SK-N-SH (cell line): ENCODE results near the gene EEIG1. TPM values are rescaled to one million over a fixed set of nuclear protein-coding genes. Genes with fewer than 3 reads are reported as not detected.

Experiments
- CTCF ChIA-PET: fragments of 300-600, 350-600 bp; formaldehyde crosslinking; extraction: SDS; loops from one replicate; lab custom pipeline; 2021; lab: Yijun Ruan, JAX
- POLR2A ChIA-PET: fragments of 350-600 bp; sonication (Branson Sonifier 250); formaldehyde crosslinking; extraction: SDS; loops from one replicate; lab custom pipeline; 2020; ENCODE audit warnings: antibody characterized with exemption, inconsistent platforms; lab: Yijun Ruan, JAX
- DNase-seq: peaks from one replicate; pipeline ENCODE4 v3.0.0; 2012
- H2AFZ ChIP-seq: fragments of 200-600 bp; sonication (generic); 2 replicates; pipeline ENCODE4 v1.8.1; 2016; ENCODE audit warnings: antibody characterized with exemption, mild to moderate bottlenecking, low read depth
- H3F3A ChIP-seq: fragments of 200-600 bp; sonication (generic); replicated peaks from 2 replicates; pipeline ENCODE3; 2016; ENCODE audit warnings: antibody characterized with exemption, mild to moderate bottlenecking; ENCODE audit not compliant: insufficient read depth
- H3K27ac ChIP-seq, 2 experiments: fragments of 200-500 bp in 1 of 2; fragments of 200-600 bp in 1 of 2; sonication (Bioruptor generic) in 1 of 2; sonication (generic), shearing (Covaris generic) in 1 of 2; 2 replicates each; pipeline versions ENCODE4 v1.5.1 to v1.6.1; 2014 to 2016; ENCODE audit warnings: low read depth in 2 of 2, inconsistent platforms in 1 of 2, low read length in 1 of 2, mild to moderate bottlenecking in 1 of 2, mixed read lengths in 1 of 2
- H3K27me3 ChIP-seq: fragments of 200-600 bp; sonication (generic), shearing (Covaris generic); 2 replicates; pipeline ENCODE4 v1.6.1; 2016; ENCODE audit warnings: mixed run types; ENCODE audit not compliant: insufficient read depth
- H3K36me3 ChIP-seq, 2 experiments: fragments of 200-500 bp in 1 of 2; fragments of 200-600 bp in 1 of 2; sonication (Bioruptor generic) in 1 of 2; sonication (generic) in 1 of 2; replicated peaks in 1 of 2; 2 replicates each; pipeline versions ENCODE3 to v1.5.1; 2014 to 2016; ENCODE audit warnings: low read length in 1 of 2, mild to moderate bottlenecking in 1 of 2; ENCODE audit not compliant: insufficient read depth in 2 of 2, control insufficient read depth in 1 of 2
- H3K4me1 ChIP-seq, 2 experiments: fragments of 200-500 bp in 1 of 2; fragments of 200-600 bp in 1 of 2; sonication (Bioruptor generic) in 1 of 2; sonication (generic), shearing (Covaris generic) in 1 of 2; 2 replicates each; pipeline versions ENCODE4 v1.5.1 to v1.6.1; 2014 to 2016; ENCODE audit warnings: low read depth in 1 of 2, low read length in 1 of 2, mixed run types in 1 of 2; ENCODE audit not compliant: insufficient read depth in 2 of 2, control insufficient read depth in 1 of 2
- H3K4me2 ChIP-seq: fragments of 200-600 bp; sonication (generic), shearing (Covaris generic); 2 replicates; pipeline ENCODE4 v1.6.1; 2017; ENCODE audit warnings: mixed run types
- H3K4me3 ChIP-seq, 2 experiments: fragments of 200-500 bp in 1 of 2; fragments of 200-600 bp in 1 of 2; sonication (Bioruptor generic) in 1 of 2; sonication (generic), shearing (Covaris generic) in 1 of 2; 2 replicates each; pipeline versions ENCODE4 v1.5.1 to v1.8.1; 2014 to 2016; ENCODE audit warnings: low read depth in 2 of 2, inconsistent platforms in 1 of 2, low read length in 1 of 2, mild to moderate bottlenecking in 1 of 2, mixed read lengths in 1 of 2, moderate library complexity in 1 of 2
- H3K79me2 ChIP-seq: fragments of 200-600 bp; sonication (generic); 2 replicates; pipeline ENCODE4 v1.8.1; 2017; ENCODE audit warnings: mild to moderate bottlenecking; ENCODE audit not compliant: insufficient read depth
- H3K9ac ChIP-seq: fragments of 200-600 bp; sonication (generic); 2 replicates; pipeline ENCODE4 v1.6.1; 2017; ENCODE audit warnings: mixed run types
- H3K9me2 ChIP-seq: fragments of 200-600 bp; sonication (generic); 2 replicates; pipeline ENCODE4 v1.6.1; 2017; ENCODE audit warnings: mixed run types
- H3K9me3 ChIP-seq: fragments of 200-600 bp; sonication (generic); 2 replicates; pipeline ENCODE4 v1.6.1; 2017; ENCODE audit warnings: mixed run types, mild to moderate bottlenecking, moderate library complexity
- H4K20me1 ChIP-seq: fragments of 200-600 bp; sonication (generic); 2 replicates; pipeline ENCODE4 v1.6.1; 2017; ENCODE audit warnings: mild to moderate bottlenecking, mixed run types; ENCODE audit not compliant: insufficient read depth
- CHD2 ChIP-seq: fragments of 150-350 bp; IDR thresholded peaks from 2 replicates; pipeline ENCODE4 v1.6.1; 2018; ENCODE audit warnings: low read length; ENCODE audit not compliant: partially characterized antibody
- ELF1 ChIP-seq: IDR thresholded peaks from 2 replicates; pipeline ENCODE4 v1.4.0; 2012
- EZH2phosphoT487 ChIP-seq: fragments of 200-600 bp; sonication (generic); IDR thresholded peaks from 2 replicates; pipeline ENCODE4 v1.6.1; 2017; ENCODE audit warnings: low read depth, mixed run types, mild to moderate bottlenecking, antibody characterized with exemption, moderate library complexity, borderline replicate concordance
- FOSL2 ChIP-seq: IDR thresholded peaks from 2 replicates; pipeline ENCODE4 v1.4.0; 2012; ENCODE audit warnings: low read depth, mild to moderate bottlenecking, moderate library complexity, borderline replicate concordance
- FOXM1 ChIP-seq: IDR thresholded peaks from 2 replicates; pipeline ENCODE4 v1.4.0; 2012; ENCODE audit warnings: low read depth, mild to moderate bottlenecking
- GABPA ChIP-seq: IDR thresholded peaks from 2 replicates; pipeline ENCODE4 v1.4.0; 2012; ENCODE audit warnings: low read depth, mild to moderate bottlenecking
- GATA2 ChIP-seq: sonication (generic); formaldehyde crosslinking; IDR thresholded peaks from 2 replicates; pipeline ENCODE4 v1.5.0; 2020; ENCODE audit warnings: mild to moderate bottlenecking, missing genetic modification reagents
- MXI1 ChIP-seq: IDR thresholded peaks from 2 replicates; pipeline ENCODE4 v1.6.1; 2012; ENCODE audit warnings: mild to moderate bottlenecking, low read depth, low read length, improper control_type of control experiment
- NFIC ChIP-seq: IDR thresholded peaks from 2 replicates; pipeline ENCODE4 v1.4.0; 2012; ENCODE audit warnings: borderline replicate concordance
- NRF1 ChIP-seq: IDR thresholded peaks from 2 replicates; pipeline ENCODE4 v1.6.1; 2012; ENCODE audit warnings: low read depth, mild to moderate bottlenecking, low read length
- RCOR1 ChIP-seq: fragments of 150-350 bp; IDR thresholded peaks from 2 replicates; pipeline ENCODE4 v1.6.1; 2017; ENCODE audit warnings: antibody characterized with exemption, low read length
- RXRA ChIP-seq: IDR thresholded peaks from 2 replicates; pipeline ENCODE4 v1.4.0; 2012; ENCODE audit warnings: low read depth, mild to moderate bottlenecking, borderline replicate concordance
- SIN3A ChIP-seq: IDR thresholded peaks from 2 replicates; pipeline ENCODE4 v1.6.1; 2012; ENCODE audit warnings: low read depth, mild to moderate bottlenecking, low read length, moderate library complexity, borderline replicate concordance
- TCF12 ChIP-seq: IDR thresholded peaks from 2 replicates; pipeline ENCODE4 v1.4.0; 2012
- WGBS: methylation state at CpG from one replicate; pipeline ENCODE4 v1.1.6; 2017; ENCODE audit warnings: low lambda C conversion rate; 5-methylcytosine and 5-hydroxymethylcytosine counted together
- polyA plus RNA-seq, 3 experiments: library from polyadenylated mRNA; depleted of rRNA; stranded (reverse); fragments of >200 nt; gene quantifications; 2 replicates each; pipeline ENCODE4 v1.2.3, GENCODE V29; 2012
- TF ChIP-seq, protein P1 (sequence below): IDR thresholded peaks from 2 replicates; pipeline ENCODE4; 2012

The EEIG1 gene
- polyA plus RNA-seq, 1 of the 3 experiments (the other 2 are of a cell fraction): 26.2 TPM

- Histone ChIP-seq H3K4me1 (peaks cover 15 to 36% of the 10 kb centered on the region in 2 experiments), H3K4me2 (peak overlapping the region; percentile 91), H3K79me2 (peaks cover 46% of the 10 kb centered on the region), H3K27ac (peak overlapping the region; percentile 71 to 77; a peak in 3 of 4 replicates), H3K9ac (peak overlapping the region; percentile 86), H3K9me2 (no peaks in the 10 kb centered on the region), H4K20me1 (0 out of 2 replicates have a peak, but pooled peaks cover 6% of the 10 kb centered on the region), H2AFZ (no peak overlapping the region), H3K4me3 (peak overlapping the region; percentile 78 to 95), H3K9me3 (no peaks in the 10 kb centered on the region), H3F3A (peaks cover 6% of the 10 kb centered on the region), H3K36me3 (peaks cover 3 to 18% of the 10 kb centered on the region in 2 experiments), H3K27me3 (no peaks in the 10 kb centered on the region)
- DNase-seq: no peak
- no peak for TF ChIP-seq EZH2phosphoT487
- TF ChIP-seq, protein P1, sequence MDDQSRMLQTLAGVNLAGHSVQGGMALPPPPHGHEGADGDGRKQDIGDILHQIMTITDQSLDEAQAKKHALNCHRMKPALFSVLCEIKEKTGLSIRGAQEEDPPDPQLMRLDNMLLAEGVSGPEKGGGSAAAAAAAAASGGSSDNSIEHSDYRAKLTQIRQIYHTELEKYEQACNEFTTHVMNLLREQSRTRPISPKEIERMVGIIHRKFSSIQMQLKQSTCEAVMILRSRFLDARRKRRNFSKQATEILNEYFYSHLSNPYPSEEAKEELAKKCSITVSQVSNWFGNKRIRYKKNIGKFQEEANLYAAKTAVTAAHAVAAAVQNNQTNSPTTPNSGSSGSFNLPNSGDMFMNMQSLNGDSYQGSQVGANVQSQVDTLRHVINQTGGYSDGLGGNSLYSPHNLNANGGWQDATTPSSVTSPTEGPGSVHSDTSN: no peak
- TF ChIP-seq FOSL2: no peak
- no peak for TF ChIP-seq RXRA
- no peak for TF ChIP-seq GATA2
- TF ChIP-seq NRF1: no peak
- no peak for TF ChIP-seq TCF12
- no peak for TF ChIP-seq MXI1
- no peak for TF ChIP-seq SIN3A
- no peak for TF ChIP-seq GABPA
- no peak for TF ChIP-seq CHD2
- TF ChIP-seq NFIC: no peak
- no peak for TF ChIP-seq ELF1
- TF ChIP-seq RCOR1: no peak
- TF ChIP-seq FOXM1: no peak
- POLR2A ChIA-PET: no interaction called here
- CTCF ChIA-PET: interaction anchor here (1.3 to 10.3 kb wide), 4 partner anchors 15 to 181 kb away, joined by 4 to 219 read pairs (median 6); no protein-coding TSS in a partner anchor
- WGBS: 30% methylated on average over 11 of the region's 14 CpGs
Measured at GRCh38 chr9:127936347-127936852, 44.4 kb downstream of the EEIG1 start.

- peaks cover 3 to 12% of the 10 kb centered on the region in 2 experiments for H3K36me3 ChIP-seq
- H3K4me3 ChIP-seq: peak overlapping the region; percentile 78 to 95
- peak overlapping the region; percentile 86; the same call in 1 of the 2 replicates for H3K9ac ChIP-seq
- H3K9me3 ChIP-seq: no peaks in the 10 kb centered on the region
- H3K79me2 ChIP-seq: peaks cover 46% of the 10 kb centered on the region
- POLR2A ChIA-PET: no interaction called here
- WGBS: 65% methylated on average over 4 of the region's 4 CpGs
- H3F3A ChIP-seq: peaks cover 12% of the 10 kb centered on the region
- H2AFZ ChIP-seq: no peak overlapping the region
- no peaks in the 10 kb centered on the region for H3K27me3 ChIP-seq
- peak overlapping the region; percentile 91 for H3K4me2 ChIP-seq
- TF ChIP-seq, protein P1: no peak
- no peak for TF ChIP-seq NFIC
- H3K27ac ChIP-seq: peak overlapping the region in 1 of 2 experiments; percentile 18; a peak in 1 of 4 replicates
- H4K20me1 ChIP-seq: 0 out of 2 replicates have a peak, but pooled peaks cover 6% of the 10 kb centered on the region
- DNase-seq: no peak
- H3K9me2 ChIP-seq: no peaks in the 10 kb centered on the region
- CTCF ChIA-PET: interaction anchor here (1.1 to 3.8 kb wide), 4 partner anchors 9 to 99 kb away, joined by 3 to 32 read pairs (median 12); no protein-coding TSS in a partner anchor
- H3K4me1 ChIP-seq: peaks cover 18 to 40% of the 10 kb centered on the region in 2 experiments
Measured at GRCh38 chr9:127935765-127936221, 45.0 kb downstream of the EEIG1 start.
